T-helper 1 cell treated with Interleukin-12 subunit alpha and Interleukin-12 subunit beta and Interleukin-4 antibody, amounts not matched to agents 30 ng/mL and 1 ng/mL, for 36 hours (primary cell): Measurements from ENCODE around the gene CRAMP1. TPM values are rescaled to one million over a fixed set of nuclear protein-coding genes. Genes with fewer than 3 reads are reported as not detected.

Experiments
- intact Hi-C: fragments of 100-400 bp; cut with micrococcal nuclease; formaldehyde crosslinking; loops from one replicate; pipeline ENCODE4 v1.15.1; 2024
- total RNA-seq: library from RNA; stranded (reverse); gene quantifications from 2 replicates; pipeline ENCODE4 v1.2.3, GENCODE V29; 2022

Gene CRAMP1
- total RNA-seq, 1 donor from 2014 or later: 36.9 TPM

DNA sequence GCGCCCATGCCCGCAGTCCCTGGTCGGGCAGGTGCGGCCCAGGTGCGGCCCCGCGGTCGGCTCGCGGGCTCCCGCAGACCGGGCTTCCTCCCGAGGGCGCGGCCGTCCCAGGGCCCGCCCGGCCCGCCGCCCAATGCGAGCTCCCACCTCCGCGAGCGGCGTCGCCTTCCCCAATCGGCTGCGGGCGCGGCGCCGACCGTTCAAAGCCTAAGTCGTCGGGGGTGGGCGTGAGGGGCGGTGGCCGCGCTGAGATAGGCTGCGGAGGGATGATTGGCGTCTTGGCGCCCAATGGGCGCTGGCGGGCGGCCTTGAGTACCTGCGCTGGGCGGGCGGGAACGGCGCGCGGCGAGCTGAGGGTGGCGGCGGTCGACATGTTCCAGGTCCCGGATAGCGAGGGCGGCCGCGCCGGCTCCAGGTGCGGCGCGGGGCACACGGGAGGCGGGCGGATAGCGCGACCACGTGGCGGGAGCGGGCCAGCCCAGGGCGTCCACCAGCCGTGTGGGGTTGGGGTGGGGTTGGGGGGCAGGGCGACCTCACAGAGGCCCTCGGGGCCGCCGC, 65.9 kb downstream of the CRAMP1 start, which contains the start of gene JPT2:
JPT2 (plus strand) TSS at position 338 of the 558 bp plus-strand sequence; CDS start at position 372, 34 bp downstream.
- intact Hi-C loops: loop anchor here (1.0 to 5.0 kb wide), 8 partner anchors 28 to 749 kb away; partner anchors contain the start of genes CCNF, CRAMP1, EME2 and IFT140

DNA sequence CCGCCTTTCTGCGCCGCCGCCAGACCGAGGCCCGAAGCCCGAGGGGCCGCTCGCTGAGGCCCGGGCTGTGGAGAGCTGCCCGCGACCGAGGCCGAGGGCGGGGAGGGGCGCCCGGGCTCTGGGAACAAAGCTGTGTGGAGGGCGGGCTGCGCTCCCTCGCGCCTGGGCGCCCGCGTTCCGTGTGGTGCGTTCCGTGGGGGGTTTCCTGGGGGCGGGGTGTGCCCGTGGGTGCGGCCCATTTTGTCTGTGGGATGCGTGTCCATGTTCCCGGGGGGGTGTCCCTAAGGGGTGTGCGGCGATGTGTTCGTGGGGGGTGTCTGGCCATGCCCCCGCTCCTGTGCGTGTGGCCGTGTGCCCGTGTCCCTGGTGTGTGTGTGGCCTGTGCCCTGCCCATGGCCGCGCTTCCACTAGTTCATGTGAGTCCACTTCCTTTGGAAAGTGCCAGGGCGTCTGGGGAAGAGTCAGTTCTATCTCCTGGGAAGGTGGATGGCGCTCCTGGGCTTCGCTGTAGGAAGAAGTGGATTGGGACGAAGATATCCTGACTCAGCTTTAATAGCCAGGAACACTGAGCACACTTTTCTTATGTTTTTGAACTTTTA, 66.4 kb downstream of the CRAMP1 start:
- intact Hi-C loops: loop anchor here (1.0 to 5.0 kb wide), 8 partner anchors 28 to 749 kb away; partner anchors contain the start of genes CCNF, CRAMP1, EME2 and IFT140

DNA sequence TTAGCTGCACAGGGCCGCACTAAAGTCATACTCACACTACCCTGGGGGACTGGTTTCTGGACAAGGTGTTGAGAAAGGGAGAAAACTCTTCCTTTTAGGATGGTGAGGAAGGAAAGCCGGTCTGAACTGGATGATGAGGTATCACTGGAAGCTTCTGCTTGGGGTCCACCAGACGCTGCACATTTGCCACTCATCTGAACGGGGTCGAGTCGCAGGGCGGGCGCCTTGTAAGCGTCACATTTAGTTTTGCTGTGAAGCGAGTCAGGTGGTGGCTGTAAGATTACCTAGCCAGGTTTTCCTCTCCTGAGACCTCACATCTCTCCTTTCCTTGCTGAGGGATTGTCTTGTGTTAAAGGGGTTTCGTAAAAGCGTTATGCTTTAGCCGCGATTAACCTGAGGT, 68.2 kb downstream of the CRAMP1 start:
- intact Hi-C loops: no loop called here

DNA sequence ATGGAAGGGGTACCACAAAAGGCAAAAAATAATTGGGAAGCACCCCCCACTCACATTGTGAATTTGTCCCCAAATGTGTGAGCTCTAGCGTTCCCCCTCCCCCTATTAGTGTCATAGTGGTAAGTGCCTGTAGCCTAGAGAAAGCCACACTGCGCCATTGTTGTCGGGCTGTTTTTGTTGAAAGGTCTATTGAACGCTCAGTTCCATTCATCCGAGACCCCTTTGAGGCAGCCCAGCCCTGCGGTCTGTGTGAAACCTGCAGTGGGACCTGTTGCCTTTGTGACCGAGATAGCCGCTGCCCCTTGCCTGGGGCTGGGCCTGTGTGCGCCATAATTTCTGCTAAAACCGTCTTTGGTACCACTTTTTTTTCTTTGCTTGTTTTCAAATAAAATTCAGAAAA, 68.9 kb downstream of the CRAMP1 start:
- intact Hi-C loops: no loop called here

DNA sequence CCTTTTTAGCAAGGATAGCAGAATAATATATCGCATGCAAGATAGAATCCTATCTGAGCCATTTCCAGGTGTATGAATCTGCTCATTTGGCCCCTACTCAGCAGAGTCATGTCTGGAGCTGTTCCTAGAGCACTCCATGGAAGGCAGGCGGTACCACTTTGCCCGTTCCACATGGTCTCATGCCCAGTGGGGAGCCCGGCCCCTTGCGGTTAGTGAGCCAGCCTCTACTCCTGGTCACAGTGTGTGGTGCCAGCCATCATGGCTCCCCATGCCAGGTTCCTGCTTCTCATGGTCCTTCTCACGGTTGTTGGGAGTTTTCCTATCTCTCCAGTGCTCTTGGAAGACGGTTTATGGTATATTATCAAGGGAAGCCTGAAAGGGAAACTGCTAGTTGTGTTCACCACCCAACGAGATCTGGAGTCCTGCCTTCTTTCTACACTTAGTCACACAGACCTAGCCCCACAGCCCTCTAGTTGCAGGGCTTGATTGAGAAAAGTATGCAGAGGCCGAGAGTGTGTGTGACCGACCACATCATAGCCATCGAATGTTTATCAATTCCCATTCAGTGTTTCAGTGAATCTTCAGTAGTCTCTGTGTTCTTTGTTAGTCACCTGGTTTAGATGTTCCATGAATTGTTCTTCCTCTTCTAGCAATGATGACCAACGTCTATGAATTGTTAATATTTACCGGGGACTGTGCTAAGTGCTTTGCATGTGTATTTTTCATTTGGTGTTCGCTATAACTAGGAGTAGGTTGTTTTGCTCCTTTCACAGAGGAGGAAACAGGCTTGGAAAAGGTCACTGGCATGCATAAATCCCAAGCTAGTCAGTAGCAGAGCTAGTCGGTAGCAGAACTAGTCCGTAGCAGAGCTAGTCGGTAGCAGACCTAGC, 75.5 kb downstream of the CRAMP1 start:
- intact Hi-C loops: no loop called here

DNA sequence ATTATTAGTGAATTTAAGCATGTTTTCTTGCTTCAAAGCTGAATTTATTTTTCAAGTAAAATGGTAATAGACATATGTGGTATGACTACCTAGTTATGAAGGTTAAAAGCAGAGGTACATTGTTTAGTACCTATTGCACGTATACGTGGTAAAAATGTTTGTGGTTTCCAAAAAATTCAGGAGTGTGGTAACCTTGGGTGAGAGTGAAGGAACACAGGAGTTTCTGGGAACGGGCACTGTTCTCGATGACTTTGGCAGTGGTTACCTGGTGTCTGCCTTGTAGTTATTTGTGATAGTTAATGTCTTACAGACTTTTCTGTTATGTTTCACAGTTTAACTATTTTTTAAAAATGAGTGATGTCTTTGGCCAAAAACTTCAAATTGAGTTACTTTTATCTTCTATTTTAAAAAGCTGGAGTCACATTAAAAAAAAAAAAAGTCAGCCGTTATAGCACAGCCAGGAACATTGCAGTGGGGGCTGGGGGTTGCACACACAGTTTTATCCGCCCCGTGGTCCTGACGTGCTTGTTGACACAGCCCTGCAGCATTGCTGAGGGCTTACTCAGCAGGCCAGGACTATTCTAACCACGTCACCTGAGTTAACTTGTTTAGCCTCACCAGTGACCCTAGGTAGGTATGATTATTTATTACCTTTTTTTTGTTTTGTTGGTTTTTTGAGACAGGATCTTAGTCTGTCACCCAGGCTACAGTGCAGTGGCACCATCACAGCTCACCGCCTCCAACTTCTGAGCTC, 76.8 kb downstream of the CRAMP1 start:
- intact Hi-C loops: no loop called here

DNA sequence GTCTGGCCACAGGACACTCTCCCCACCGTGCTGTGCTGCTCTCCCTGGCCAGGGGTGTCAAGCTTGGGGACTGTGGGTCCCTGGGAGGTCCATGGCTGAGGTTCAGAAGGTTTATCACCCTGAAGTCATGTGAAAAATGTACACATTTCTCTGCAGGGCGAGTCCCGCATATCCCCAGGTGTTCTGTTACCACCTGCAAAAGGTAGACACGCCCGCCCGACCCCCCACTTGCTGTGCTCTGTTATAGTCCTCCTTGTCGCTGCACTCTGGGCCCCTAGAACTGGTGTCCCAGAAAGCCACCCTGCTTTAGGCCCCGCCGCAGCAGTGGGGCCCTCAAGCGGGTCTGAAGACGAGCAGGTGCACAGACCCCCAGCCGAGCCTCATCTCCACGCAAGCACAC, 77.7 kb downstream of the CRAMP1 start:
- intact Hi-C loops: no loop called here

DNA sequence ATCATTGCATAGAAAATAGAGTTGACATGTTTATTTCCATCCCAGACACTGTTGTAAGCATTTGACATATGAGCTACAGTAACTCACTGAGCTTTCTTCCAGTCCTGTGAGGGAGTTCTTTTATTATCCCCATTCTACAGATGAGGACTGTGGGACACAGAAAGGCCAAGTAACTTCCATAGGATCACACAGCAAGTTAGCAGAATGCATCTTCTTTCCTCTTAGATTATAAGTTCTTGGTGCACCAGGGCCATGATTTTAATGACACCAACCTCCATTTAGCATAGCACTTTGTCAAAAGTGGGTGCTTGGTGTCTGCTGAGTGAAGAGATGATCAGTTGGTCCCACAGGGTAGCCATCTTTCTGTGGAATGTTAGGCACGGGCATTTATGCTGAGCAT, 78.7 kb downstream of the CRAMP1 start:
- intact Hi-C loops: no loop called here

DNA sequence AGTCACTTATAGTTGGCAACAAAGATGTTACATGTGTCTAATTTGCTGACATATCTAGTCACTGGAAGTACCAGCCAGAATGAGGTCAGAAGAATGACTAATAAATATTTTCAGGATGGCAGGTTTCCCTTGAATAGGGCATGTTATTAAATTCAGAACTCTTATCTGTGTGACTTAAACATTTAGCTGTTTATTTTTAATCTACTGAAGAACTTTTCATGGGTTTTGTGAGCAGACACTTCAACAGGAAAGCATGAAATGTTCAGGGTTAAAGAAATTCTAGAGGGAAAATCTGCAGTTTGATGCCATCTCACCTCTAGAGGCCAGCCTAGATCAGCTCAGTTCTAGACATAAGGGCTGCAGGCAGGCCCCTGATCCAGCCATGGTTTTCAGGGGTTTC, 79.1 kb downstream of the CRAMP1 start:
- intact Hi-C loops: no loop called here

DNA sequence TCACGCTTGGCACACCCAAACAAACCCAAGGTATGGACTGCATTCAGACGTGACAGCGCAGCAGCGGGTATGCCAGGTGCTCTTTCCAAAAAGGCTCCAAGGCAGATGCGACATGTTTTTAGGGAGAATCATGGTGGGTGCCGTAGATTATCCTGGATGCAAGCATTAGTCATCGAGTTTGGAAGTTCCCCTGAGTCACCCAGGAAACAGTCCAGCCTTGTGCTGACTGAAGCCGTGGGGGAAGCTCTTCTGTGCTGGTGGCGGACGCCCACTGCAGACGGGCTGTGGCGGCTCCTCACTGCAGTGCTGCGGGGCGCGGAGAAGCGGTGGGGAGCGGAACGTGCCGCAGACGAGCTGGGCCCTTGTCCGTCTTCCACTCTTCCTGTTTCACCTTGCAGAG, 79.8 kb downstream of the CRAMP1 start:
- intact Hi-C loops: no loop called here

DNA sequence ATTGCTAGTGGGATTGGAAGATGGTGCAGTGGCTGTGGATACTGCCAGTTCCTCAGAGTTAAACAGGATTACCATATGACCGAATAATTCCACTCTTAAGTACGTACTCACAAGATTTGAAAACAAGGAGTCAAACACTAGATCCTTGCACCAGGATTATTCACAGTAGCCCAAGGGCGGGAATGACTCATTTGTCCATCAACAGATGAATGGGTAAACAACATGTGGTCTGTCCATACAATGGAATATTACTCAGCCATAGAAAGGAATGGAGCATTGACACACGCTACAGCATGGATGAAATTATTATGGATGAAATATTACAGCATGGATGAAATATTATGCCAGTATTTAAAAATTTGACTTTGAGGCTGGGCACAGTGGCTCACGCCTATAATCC, 84.7 kb downstream of the CRAMP1 start:
- intact Hi-C loops: no loop called here

DNA sequence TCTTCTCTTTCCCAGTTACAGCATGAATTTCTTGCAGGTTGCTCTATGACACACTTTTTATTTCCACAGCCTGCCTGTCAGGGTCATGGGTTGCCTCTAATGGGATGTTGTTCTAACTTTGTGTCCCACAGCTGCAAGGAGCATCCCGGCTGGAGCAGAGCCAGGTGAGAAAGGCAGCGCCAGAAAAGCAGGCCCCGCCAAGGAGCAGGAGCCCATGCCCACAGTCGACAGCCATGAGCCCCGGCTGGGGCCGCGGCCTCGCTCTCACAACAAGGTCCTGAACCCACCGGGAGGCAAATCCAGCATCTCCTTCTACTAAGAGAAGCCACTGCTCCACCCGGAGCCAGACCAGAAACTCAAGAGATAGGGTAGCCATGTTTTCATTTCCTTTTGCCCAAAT, 86.5 kb downstream of the CRAMP1 start:
- intact Hi-C loops: no loop called here

DNA sequence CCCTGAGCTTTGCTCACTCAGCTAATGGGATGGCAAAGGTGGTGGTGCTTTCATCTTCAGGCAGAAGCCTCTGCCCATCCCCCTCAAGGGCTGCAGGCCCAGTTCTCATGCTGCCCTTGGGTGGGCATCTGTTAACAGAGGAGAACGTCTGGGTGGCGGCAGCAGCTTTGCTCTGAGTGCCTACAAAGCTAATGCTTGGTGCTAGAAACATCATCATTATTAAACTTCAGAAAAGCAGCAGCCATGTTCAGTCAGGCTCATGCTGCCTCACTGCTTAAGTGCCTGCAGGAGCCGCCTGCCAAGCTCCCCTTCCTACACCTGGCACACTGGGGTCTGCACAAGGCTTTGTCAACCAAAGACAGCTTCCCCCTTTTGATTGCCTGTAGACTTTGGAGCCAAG, 88.1 kb downstream of the CRAMP1 start:
- intact Hi-C loops: no loop called here

DNA sequence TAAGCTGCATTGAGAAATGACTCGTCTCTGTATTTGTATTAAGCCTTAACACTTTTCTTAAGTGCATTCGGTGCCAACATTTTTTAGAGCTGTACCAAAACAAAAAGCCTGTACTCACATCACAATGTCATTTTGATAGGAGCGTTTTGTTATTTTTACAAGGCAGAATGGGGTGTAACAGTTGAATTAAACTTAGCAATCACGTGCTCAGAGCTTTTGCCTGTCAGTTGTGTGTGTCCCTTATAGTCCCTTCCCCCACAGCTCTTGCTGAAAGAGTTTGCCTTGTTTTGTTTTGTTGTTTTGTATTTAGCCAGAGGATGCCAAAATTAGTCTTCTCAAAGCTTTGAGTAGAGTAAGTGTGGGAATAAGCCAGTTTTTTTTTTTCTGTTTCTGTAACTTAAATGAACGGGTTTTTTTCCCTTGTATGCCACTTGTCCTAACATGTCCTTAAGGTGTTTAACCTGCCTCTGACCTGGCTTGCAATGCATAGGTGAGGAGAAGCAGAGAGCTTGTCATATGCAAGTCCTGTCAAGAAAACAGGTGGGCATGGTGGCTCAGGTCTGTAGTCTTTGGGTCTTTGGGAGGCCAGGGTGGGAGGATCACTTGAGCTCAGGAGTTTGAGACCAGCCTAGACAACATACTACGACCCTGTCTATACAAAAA, 89.2 kb downstream of the CRAMP1 start:
- intact Hi-C loops: no loop called here

DNA sequence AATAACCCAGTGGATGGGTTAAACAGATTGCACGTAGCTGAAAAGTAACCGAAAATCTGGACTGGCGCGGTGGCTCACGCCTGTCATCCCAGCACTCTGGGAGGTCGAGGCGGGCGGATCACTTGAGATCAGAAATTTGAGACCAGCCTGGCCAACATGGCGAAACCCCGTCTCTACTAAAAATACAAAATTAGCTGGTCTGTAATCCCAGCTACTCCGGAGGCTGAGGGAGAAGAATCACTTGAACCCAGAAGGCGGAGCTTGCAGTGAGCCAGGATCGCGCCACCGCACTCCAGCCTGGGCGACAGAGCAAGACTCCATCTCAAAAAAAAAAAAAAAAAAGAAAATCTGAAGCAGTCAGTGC, 93.1 kb downstream of the CRAMP1 start:
- intact Hi-C loops: loop anchor here (1.0 to 5.0 kb wide), 3 partner anchors 122 to 285 kb away; partner anchors contain the start of genes FAHD1, HAGH, TELO2 and UQCC4

DNA sequence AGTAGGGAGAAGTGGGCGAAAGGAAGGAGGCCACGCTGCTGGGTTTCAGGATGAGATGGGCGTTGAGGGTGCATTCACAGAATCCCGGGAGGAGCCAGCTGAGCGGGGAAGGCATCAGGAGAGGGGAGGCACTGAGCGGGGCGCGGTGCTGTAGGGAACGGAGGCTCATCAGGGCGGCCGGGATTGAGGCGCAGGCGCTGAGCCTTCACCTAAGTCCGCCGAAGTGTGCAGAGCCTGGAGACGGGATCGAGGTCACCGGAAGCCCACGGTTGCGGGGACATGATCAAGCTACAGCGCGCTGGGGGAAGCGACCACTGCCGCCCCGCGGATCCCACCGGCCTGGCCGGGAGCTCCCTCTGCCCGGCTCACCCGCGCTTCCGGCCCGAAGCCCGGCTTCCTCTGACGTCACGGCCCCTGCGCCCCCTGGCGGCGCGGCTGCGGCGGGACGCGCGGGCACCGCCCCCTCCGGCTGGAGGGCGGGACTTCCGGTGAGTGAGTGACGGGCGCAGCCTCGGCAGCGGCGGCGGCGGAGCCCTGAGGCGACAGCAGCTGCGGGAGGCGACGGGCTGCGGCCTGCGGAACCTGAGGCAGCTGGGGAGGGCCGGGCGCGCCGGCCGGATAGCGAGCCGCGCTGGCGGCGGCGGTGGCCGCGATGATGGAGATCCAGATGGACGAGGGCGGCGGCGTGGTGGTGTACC, 93.7 kb downstream of the CRAMP1 start, which contains the start of gene MAPK8IP3:
MAPK8IP3 (plus strand) TSS at position 508 of the 698 bp plus-strand sequence; CDS start at position 653, 145 bp downstream.
- intact Hi-C loops: loop anchor here (1.0 to 5.0 kb wide), 7 partner anchors 28 to 286 kb away; partner anchors contain the start of genes CRAMP1, FAHD1, HAGH and IFT140

DNA sequence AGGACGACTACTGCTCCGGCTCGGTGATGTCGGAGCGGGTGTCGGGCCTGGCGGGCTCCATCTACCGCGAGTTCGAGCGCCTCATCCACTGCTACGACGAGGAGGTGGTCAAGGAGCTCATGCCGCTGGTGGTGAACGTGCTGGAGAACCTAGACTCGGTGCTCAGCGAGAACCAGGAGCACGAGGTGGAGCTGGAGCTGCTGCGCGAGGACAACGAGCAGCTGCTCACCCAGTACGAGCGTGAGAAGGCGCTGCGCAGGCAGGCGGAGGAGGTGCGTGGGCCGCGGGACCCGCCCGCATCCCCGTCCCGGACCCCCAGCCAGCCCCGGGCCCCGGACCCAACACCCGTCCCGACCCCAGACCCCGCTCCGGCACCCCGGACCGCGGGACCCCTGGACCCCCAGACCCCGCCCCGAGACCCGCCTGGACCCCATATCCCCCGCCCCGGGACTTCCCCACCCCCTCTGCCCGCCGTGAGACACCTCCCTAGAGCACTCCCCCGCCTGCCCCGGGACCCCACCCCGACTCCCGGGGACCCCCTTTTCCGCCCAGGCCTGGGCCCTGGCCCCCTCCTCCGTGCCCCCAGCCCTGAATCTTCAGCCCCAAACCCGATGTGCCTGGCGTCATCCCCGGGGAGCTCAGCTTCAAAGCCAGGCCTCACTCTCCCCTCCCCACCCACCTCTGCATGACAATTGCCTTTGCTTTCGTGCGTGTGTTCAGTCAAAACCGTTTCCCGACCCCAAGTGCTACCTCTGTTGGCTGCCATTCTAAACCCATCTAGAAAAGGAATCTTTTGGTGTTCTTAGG, 94.4 kb downstream of the CRAMP1 start:
- intact Hi-C loops: loop anchor here (1.0 to 5.0 kb wide), 7 partner anchors 28 to 266 kb away; partner anchors contain the start of genes CRAMP1, FAHD1, HAGH and IFT140

DNA sequence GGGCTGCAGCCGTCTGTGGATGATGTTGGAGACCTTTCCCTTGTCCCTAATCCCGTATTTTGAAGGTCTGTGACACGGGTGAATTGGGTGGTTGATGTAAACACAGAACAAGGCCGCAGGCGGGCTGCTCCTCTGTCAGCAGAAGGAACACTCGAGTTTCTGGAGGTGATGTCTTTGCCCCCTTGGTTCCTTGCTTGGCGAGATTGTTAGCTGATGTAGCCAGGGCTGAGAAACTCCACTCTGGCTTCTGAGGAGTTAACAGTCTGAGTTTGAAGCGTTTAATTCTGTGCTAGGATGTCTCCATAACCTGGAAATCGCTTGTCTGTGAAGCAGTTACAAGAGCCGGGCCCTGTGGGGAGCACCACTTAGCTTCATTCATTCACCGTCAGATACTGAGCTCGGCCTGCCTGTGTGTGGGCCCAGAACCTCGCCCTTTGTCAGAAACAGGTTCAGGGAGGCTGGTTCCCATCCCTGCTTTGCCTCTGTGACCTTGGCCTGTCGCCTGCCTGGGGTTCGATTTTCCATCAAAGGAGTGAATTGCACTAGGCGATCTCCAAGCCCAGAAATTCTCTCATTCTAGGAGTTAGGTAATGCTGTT, 95.1 kb downstream of the CRAMP1 start:
- intact Hi-C loops: loop anchor here (1.0 to 5.0 kb wide), 4 partner anchors 64 to 215 kb away; partner anchors contain the start of genes FAHD1, HAGH, NME3 and NUBP2
